Ishikawa (cell line): ENCODE data around the gene TPX2.

ENCODE experiments used
- CEBPB ChIP-seq: IDR thresholded peaks from 2 replicates; pipeline ENCODE4 v1.6.1; 2012
- CREB1 ChIP-seq: IDR thresholded peaks from 2 replicates; pipeline ENCODE4 v1.6.1; 2012; ENCODE audit warnings: low read depth
- EGR1 ChIP-seq: IDR thresholded peaks from 2 replicates; pipeline ENCODE4 v1.6.1; 2012
- EP300 ChIP-seq: IDR thresholded peaks from 2 replicates; pipeline ENCODE4 v1.6.1; 2012; ENCODE audit warnings: borderline replicate concordance
- FOXM1 ChIP-seq: IDR thresholded peaks from 2 replicates; pipeline ENCODE4 v1.6.1; 2012; ENCODE audit warnings: low read depth, borderline replicate concordance
- MAX ChIP-seq: IDR thresholded peaks from 2 replicates; pipeline ENCODE4 v1.6.1; 2012
- NFIC ChIP-seq: IDR thresholded peaks from 2 replicates; pipeline ENCODE4 v1.6.1; 2012
- RAD21 ChIP-seq: IDR thresholded peaks from 2 replicates; pipeline ENCODE4 v1.6.1; 2012; ENCODE audit warnings: low read depth
- REST ChIP-seq: IDR thresholded peaks from 2 replicates; pipeline ENCODE4 v1.6.1; 2012; ENCODE audit warnings: low read depth, mild to moderate bottlenecking
- TAF1 ChIP-seq: IDR thresholded peaks from 2 replicates; pipeline ENCODE4 v1.6.1; 2012; ENCODE audit warnings: low read depth, mild to moderate bottlenecking
- TCF12 ChIP-seq: IDR thresholded peaks from 2 replicates; pipeline ENCODE4 v1.6.1; 2012; ENCODE audit warnings: low read depth
- TEAD4 ChIP-seq: IDR thresholded peaks from 2 replicates; pipeline ENCODE4 v1.6.1; 2012
- USF1 ChIP-seq: IDR thresholded peaks from 2 replicates; pipeline ENCODE4 v1.6.1; 2012
- YY1 ChIP-seq: IDR thresholded peaks from 2 replicates; pipeline ENCODE4 v1.6.1; 2012; ENCODE audit warnings: low read depth
- ZBTB7A ChIP-seq: IDR thresholded peaks from 2 replicates; pipeline ENCODE4 v1.6.1; 2012; ENCODE audit warnings: low read depth

Gene TPX2

GRCh38 chr20:31769681-31770080 is 30.6 kb downstream of the TPX2 start:
- TF ChIP-seq RAD21 (no peak), CEBPB (no peak), EP300 (no peak), REST (no peak), TEAD4 (no peak), YY1 (no peak), CREB1 (no peak), ZBTB7A (no peak), TCF12 (no peak), EGR1 (no peak), NFIC (no peak), MAX (no peak), TAF1 (no peak), USF1 (no peak), FOXM1 (no peak)

GRCh38 chr20:31770243-31770642 is 31.2 kb downstream of the TPX2 start:
- no peak for TF ChIP-seq TAF1
- no peak for TF ChIP-seq TEAD4
- no peak for TF ChIP-seq TCF12
- no peak for TF ChIP-seq USF1
- no peak for TF ChIP-seq MAX
- no peak for TF ChIP-seq EP300
- no peak for TF ChIP-seq FOXM1
- TF ChIP-seq CREB1: no peak

- TF ChIP-seq FOXM1: no peak
- TF ChIP-seq MAX: no peak
- no peak for TF ChIP-seq TCF12
- no peak for TF ChIP-seq TEAD4
These were observed 35.3 kb downstream of the TPX2 start for GRCh38 chr20:31774408-31774807.

- TF ChIP-seq TAF1 (no peak), RAD21 (no peak), MAX (no peak), FOXM1 (no peak), TCF12 (no peak), EGR1 (no peak), REST (no peak), ZBTB7A (no peak), CEBPB (no peak), TEAD4 (no peak), EP300 (no peak)
These were observed 41.7 kb downstream of the TPX2 start for GRCh38 chr20:31780839-31781238.

GRCh38 chr20:31781945-31782344 is 42.9 kb downstream of the TPX2 start:
- TF ChIP-seq EP300: no peak
- no peak for TF ChIP-seq TAF1
- no peak for TF ChIP-seq YY1
- no peak for TF ChIP-seq RAD21
- no peak for TF ChIP-seq EGR1
- TF ChIP-seq TEAD4: no peak
- TF ChIP-seq USF1: no peak
- TF ChIP-seq REST: no peak
- TF ChIP-seq CREB1: no peak
- no peak for TF ChIP-seq ZBTB7A
- no peak for TF ChIP-seq NFIC
- TF ChIP-seq MAX: no peak
- no peak for TF ChIP-seq CEBPB
- no peak for TF ChIP-seq TCF12
- no peak for TF ChIP-seq FOXM1
